ENCODE measurements around the gene OS9.

GRCh38 chr12:57717131-57717530, 23.2 kb downstream of the OS9 start:
- TF ChIP-seq EZH2 (IDR thresholded peaks at IDR 0.05; ENCODE audit: borderline replicate concordance, low read depth, low read length, severe bottlenecking) = no peak
- no peak for TF ChIP-seq CTCF (IDR thresholded peaks at IDR 0.05; ENCODE audit: extremely low read depth in 1 of 2, insufficient read depth in 1 of 2, low read depth in 1 of 2, low read length in 2 of 2)
- no peak for TF ChIP-seq GATA2 (IDR thresholded peaks at IDR 0.05; ENCODE audit: insufficient read depth, insufficient read length, low read depth, low read length)
- TF ChIP-seq JUN (IDR thresholded peaks at IDR 0.05; ENCODE audit: borderline replicate concordance, insufficient read depth, insufficient read length, low read depth) = no peak
